HG02759 (cell line): Measurements from ENCODE around the gene TMEFF2.
"Not testable (repeated sequence)": the region's sequence is repeated elsewhere in the genome, so short reads cannot be mapped to it uniquely, and the experiment has no call there.

Source experiments
- ATAC-seq: cut with Tn5 transposase; IDR thresholded peaks from one replicate; pipeline ENCODE4 v1.9.1; 2021; ENCODE audit warnings: mild to moderate bottlenecking, moderate library complexity; ENCODE audit not compliant: unreplicated experiment

Gene TMEFF2

GRCh38 chr2:192137451-192137850 is 57.3 kb downstream of the TMEFF2 start:
- ATAC-seq, result no peak

GRCh38 chr2:192132604-192133003 is 62.1 kb downstream of the TMEFF2 start:
- ATAC-seq, result not testable (repeated sequence)

GRCh38 chr2:192130312-192130711 is 64.4 kb downstream of the TMEFF2 start:
- ATAC-seq, result not testable (repeated sequence)

- no peak for ATAC-seq
Observed at GRCh38 chr2:192128655-192129054, 66.1 kb downstream of the TMEFF2 start.

GRCh38 chr2:192127434-192127833 is 67.3 kb downstream of the TMEFF2 start:
- no peak for ATAC-seq

- no peak for ATAC-seq
Observed at GRCh38 chr2:192126912-192127311, 67.8 kb downstream of the TMEFF2 start.

- no peak for ATAC-seq
Observed at GRCh38 chr2:192126426-192126825, 68.3 kb downstream of the TMEFF2 start.

- no peak for ATAC-seq
Observed at GRCh38 chr2:192124571-192124970, 70.2 kb downstream of the TMEFF2 start.

GRCh38 chr2:192123847-192124246 is 70.9 kb downstream of the TMEFF2 start:
- no peak for ATAC-seq

GRCh38 chr2:192122946-192123345 is 71.8 kb downstream of the TMEFF2 start:
- no peak for ATAC-seq

- ATAC-seq, result no peak
Observed at GRCh38 chr2:192122141-192122540, 72.6 kb downstream of the TMEFF2 start.

GRCh38 chr2:192119536-192119935 is 75.2 kb downstream of the TMEFF2 start:
- no peak for ATAC-seq

GRCh38 chr2:192117705-192118104 is 77.0 kb downstream of the TMEFF2 start:
- ATAC-seq, result no peak

GRCh38 chr2:192111536-192111935 is 83.2 kb downstream of the TMEFF2 start:
- ATAC-seq, result not testable (repeated sequence)

GRCh38 chr2:192099742-192100141 is 95.0 kb downstream of the TMEFF2 start:
- ATAC-seq, result no peak

GRCh38 chr2:192098814-192099491 is 95.8 kb downstream of the TMEFF2 start:
- ATAC-seq, result no peak

- ATAC-seq, result no peak
Observed at GRCh38 chr2:192091476-192091875, 103.3 kb downstream of the TMEFF2 start.

GRCh38 chr2:192090911-192091310 is 103.8 kb downstream of the TMEFF2 start:
- ATAC-seq, result no peak

- ATAC-seq, result no peak
Observed at GRCh38 chr2:192087398-192087958, 107.3 kb downstream of the TMEFF2 start.

- no peak for ATAC-seq
Observed at GRCh38 chr2:192082121-192082520, 112.6 kb downstream of the TMEFF2 start.

- ATAC-seq, result not testable (repeated sequence)
Observed at GRCh38 chr2:192080096-192080495, 114.6 kb downstream of the TMEFF2 start.

GRCh38 chr2:192073878-192074277 is 120.9 kb downstream of the TMEFF2 start:
- ATAC-seq, result no peak

GRCh38 chr2:192072778-192073177 is 122.0 kb downstream of the TMEFF2 start:
- ATAC-seq, result no peak
